Measurements from ENCODE around the gene THY1.

DNA sequence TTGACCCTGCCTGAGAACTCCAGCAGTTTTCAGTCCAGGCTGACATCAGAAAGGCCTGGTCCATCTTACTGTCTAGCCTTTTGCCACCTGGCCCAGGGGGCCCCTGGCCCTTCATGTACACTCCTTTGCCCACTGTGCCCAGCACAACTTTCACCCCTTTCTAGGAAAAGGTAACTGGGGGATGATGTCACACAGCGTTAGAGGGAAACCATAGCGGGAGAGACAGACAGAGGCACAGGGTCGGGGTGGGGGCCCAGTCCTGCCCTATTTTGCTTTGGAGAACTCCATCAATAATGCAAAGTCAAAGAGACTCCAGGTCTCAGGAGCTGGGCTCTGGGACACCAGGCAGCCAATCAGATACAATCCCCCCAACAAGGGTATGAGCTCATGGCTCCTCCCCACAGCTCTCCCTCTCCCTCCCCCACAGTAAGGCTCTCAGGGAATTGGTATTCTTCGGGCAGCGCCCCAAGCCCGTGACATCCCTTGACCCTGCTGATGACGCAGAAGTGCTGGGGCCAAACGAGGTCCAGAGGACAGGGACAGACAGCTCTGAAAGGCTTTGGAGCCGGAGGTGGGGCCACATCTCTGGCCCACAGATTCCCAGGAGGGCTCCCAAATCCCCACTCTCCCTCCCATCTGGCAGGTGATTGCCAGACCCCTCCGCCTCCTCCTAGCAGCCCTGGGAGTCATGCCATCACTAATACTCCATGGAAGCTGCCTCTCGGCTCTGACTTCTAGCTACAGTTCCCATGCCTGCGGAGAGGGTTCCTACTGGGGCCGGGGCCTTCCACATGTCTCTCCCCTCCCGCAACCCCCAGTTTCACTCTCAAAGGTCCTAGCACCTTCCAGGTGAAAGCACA is 47.4 kb downstream of the THY1 start:
- TF ChIP-seq, protein P1, sequence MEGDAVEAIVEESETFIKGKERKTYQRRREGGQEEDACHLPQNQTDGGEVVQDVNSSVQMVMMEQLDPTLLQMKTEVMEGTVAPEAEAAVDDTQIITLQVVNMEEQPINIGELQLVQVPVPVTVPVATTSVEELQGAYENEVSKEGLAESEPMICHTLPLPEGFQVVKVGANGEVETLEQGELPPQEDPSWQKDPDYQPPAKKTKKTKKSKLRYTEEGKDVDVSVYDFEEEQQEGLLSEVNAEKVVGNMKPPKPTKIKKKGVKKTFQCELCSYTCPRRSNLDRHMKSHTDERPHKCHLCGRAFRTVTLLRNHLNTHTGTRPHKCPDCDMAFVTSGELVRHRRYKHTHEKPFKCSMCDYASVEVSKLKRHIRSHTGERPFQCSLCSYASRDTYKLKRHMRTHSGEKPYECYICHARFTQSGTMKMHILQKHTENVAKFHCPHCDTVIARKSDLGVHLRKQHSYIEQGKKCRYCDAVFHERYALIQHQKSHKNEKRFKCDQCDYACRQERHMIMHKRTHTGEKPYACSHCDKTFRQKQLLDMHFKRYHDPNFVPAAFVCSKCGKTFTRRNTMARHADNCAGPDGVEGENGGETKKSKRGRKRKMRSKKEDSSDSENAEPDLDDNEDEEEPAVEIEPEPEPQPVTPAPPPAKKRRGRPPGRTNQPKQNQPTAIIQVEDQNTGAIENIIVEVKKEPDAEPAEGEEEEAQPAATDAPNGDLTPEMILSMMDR (IDR thresholded peaks at IDR 0.05; ENCODE audit: low read length): no peak
- TF ChIP-seq EZH2 (IDR thresholded peaks at IDR 0.05; ENCODE audit: borderline replicate concordance, low read length): no peak

Measured in OCI-LY1 (cell line).